ENCODE data around the gene TRIM72. TPM values are rescaled to one million over a fixed set of nuclear protein-coding genes. Genes with fewer than 3 reads are reported as not detected.

Gene TRIM72
- total and polyA plus RNA-seq, 9 of the 15 experiments (the other 6 are each of a cell fraction or from before 2014, with no cell fraction given), result under 0.01 TPM; not detected in 8

DNA sequence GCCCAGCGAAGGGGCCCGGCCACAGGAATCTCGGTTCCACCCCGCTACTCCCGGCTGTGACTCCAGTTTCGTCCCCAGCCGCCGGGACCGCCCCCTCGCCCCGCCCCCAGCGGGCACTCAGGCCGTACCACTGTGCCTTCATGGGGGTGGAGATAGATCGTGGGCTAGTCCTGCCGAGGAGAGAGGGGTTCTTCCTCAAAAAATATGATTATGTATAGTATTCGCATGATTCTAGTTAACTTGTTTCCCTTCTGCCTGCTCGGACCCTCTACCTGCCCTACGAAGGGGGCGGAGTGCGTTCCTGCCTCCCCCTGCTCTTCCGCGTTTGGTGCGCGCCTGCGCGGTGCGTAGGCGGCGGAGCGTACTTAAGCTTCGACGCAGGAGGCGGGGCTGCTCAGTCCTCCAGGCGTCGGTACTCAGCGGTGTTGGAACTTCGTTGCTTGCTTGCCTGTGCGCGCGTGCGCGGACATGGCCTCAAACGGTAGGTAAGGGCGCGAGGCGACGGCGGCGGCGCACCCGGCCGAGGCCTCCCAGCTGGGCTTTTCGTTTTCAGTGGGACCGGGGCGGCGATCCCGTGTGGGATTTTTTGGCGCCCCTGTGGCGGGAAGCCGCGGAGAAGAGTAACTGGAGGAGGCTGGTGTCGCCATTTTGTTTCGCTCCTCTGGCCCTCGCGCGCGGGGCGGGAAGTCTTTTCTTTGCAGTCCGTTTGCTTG is 34.0 kb upstream of the TRIM72 start, which contains the start of gene FUS (continued):
- TF ChIP-seq STAG1 (CRISPR knock-in tag; IDR thresholded peaks at IDR 0.05; ENCODE audit: borderline replicate concordance) (no peak), MCM3 (IDR thresholded peaks at IDR 0.05) (no peak; the same call in 1 of the 2 replicates), RERE (CRISPR knock-in tag; IDR thresholded peaks at IDR 0.05; ENCODE audit: borderline replicate concordance) (no peak), SIN3A (IDR thresholded peaks at IDR 0.05; ENCODE audit: borderline replicate concordance in 2 of 2, control insufficient read depth in 1 of 2, low read depth in 2 of 2, low read length in 2 of 2) (peak; percentile 78 to 89; a peak in 2 of 4 replicates), BRD4 (IDR thresholded peaks at IDR 0.05) (peak; percentile 93)
- TF ChIP-seq, protein P1, sequence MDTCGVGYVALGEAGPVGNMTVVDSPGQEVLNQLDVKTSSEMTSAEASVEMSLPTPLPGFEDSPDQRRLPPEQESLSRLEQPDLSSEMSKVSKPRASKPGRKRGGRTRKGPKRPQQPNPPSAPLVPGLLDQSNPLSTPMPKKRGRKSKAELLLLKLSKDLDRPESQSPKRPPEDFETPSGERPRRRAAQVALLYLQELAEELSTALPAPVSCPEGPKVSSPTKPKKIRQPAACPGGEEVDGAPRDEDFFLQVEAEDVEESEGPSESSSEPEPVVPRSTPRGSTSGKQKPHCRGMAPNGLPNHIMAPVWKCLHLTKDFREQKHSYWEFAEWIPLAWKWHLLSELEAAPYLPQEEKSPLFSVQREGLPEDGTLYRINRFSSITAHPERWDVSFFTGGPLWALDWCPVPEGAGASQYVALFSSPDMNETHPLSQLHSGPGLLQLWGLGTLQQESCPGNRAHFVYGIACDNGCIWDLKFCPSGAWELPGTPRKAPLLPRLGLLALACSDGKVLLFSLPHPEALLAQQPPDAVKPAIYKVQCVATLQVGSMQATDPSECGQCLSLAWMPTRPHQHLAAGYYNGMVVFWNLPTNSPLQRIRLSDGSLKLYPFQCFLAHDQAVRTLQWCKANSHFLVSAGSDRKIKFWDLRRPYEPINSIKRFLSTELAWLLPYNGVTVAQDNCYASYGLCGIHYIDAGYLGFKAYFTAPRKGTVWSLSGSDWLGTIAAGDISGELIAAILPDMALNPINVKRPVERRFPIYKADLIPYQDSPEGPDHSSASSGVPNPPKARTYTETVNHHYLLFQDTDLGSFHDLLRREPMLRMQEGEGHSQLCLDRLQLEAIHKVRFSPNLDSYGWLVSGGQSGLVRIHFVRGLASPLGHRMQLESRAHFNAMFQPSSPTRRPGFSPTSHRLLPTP (IDR thresholded peaks at IDR 0.05; ENCODE audit: borderline replicate concordance, extremely low read depth, insufficient read length), result no peak
- TF ChIP-seq, protein P2, sequence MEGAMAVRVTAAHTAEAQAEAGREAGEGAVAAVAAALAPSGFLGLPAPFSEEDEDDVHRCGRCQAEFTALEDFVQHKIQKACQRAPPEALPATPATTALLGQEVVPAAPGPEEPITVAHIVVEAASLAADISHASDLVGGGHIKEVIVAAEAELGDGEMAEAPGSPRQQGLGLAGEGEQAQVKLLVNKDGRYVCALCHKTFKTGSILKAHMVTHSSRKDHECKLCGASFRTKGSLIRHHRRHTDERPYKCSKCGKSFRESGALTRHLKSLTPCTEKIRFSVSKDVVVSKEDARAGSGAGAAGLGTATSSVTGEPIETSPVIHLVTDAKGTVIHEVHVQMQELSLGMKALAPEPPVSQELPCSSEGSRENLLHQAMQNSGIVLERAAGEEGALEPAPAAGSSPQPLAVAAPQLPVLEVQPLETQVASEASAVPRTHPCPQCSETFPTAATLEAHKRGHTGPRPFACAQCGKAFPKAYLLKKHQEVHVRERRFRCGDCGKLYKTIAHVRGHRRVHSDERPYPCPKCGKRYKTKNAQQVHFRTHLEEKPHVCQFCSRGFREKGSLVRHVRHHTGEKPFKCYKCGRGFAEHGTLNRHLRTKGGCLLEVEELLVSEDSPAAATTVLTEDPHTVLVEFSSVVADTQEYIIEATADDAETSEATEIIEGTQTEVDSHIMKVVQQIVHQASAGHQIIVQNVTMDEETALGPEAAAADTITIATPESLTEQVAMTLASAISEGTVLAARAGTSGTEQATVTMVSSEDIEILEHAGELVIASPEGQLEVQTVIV (CRISPR knock-in tag; IDR thresholded peaks at IDR 0.05; ENCODE audit: borderline replicate concordance), result no peak; the same call in 1 of the 2 replicates
- TF ChIP-seq, protein P3, sequence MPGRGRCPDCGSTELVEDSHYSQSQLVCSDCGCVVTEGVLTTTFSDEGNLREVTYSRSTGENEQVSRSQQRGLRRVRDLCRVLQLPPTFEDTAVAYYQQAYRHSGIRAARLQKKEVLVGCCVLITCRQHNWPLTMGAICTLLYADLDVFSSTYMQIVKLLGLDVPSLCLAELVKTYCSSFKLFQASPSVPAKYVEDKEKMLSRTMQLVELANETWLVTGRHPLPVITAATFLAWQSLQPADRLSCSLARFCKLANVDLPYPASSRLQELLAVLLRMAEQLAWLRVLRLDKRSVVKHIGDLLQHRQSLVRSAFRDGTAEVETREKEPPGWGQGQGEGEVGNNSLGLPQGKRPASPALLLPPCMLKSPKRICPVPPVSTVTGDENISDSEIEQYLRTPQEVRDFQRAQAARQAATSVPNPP (IDR thresholded peaks at IDR 0.05; ENCODE audit: borderline replicate concordance, insufficient read depth, insufficient read length), result no peak

Measured in K562 (cell line).